GM20000 (cell line): Measurements from ENCODE around the gene APEX1.

Experiments used
- DNase-seq: peaks from one replicate; pipeline ENCODE4 v3.0.0; 2012; ENCODE audit warnings: low spot score
- TF ChIP-seq, protein P1 (sequence below): IDR thresholded peaks from 2 replicates; pipeline ENCODE4 v1.5.1; 2012; ENCODE audit warnings: mild to moderate bottlenecking, control low read depth; ENCODE audit errors: extremely low read depth, missing control alignments

The APEX1 gene

GRCh38 chr14:20469242-20469889 lies 14.3 kb downstream of the APEX1 start, which contains the start of gene PNP:
PNP (plus strand) TSS chr14:20469406; CDS start chr14:20469525, 119 bp downstream.
- TF ChIP-seq, protein P1, sequence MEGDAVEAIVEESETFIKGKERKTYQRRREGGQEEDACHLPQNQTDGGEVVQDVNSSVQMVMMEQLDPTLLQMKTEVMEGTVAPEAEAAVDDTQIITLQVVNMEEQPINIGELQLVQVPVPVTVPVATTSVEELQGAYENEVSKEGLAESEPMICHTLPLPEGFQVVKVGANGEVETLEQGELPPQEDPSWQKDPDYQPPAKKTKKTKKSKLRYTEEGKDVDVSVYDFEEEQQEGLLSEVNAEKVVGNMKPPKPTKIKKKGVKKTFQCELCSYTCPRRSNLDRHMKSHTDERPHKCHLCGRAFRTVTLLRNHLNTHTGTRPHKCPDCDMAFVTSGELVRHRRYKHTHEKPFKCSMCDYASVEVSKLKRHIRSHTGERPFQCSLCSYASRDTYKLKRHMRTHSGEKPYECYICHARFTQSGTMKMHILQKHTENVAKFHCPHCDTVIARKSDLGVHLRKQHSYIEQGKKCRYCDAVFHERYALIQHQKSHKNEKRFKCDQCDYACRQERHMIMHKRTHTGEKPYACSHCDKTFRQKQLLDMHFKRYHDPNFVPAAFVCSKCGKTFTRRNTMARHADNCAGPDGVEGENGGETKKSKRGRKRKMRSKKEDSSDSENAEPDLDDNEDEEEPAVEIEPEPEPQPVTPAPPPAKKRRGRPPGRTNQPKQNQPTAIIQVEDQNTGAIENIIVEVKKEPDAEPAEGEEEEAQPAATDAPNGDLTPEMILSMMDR: no peak

GRCh38 chr14:20469890-20470602 lies 15.0 kb downstream of the APEX1 start:
- DNase-seq: peak; percentile 30
- TF ChIP-seq, protein P1: no peak

More at GRCh38 chr14:20469242-20469889, 14.3 kb downstream of the APEX1 start, which contains the start of gene PNP:
- peak; percentile 93 for DNase-seq

GRCh38 chr14:20470603-20470901 lies 15.5 kb downstream of the APEX1 start:
- TF ChIP-seq, protein P1: no peak
- no peak for DNase-seq

DNA sequence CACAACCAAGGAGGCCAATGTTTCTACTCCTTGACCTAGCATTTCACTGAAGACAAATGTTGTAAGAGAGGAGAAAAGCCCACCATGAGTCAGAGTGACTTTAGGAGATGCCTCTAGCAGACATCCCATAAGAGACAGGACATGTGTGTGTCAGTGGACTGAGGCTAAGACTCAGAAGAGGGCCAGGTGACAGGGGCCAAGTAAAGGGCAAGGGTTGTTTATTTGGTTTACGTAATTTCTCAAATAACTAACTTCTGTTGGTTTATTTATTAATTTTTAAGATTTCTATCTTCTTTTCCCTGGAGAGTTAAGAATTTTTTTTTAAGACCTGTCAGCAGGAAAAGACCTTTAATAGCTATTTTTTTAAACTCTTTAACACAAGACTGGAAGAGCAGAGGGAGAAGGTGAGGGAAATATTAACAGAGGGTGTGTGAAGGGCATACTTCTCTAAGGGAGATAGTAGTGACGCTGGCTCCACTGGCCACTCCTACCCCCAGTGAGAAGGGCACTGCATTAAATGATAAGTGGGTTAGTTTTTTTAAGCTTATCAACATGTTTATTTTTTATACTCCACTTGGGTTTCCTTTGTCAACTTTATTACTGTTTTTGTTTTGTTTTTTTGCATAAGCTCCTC lies 17.6 kb downstream of the APEX1 start:
- TF ChIP-seq, protein P1: no peak
- DNase-seq: no peak

GRCh38 chr14:20476776-20477175 lies 21.8 kb downstream of the APEX1 start:
- TF ChIP-seq, protein P1: no peak
- no peak for DNase-seq

DNA sequence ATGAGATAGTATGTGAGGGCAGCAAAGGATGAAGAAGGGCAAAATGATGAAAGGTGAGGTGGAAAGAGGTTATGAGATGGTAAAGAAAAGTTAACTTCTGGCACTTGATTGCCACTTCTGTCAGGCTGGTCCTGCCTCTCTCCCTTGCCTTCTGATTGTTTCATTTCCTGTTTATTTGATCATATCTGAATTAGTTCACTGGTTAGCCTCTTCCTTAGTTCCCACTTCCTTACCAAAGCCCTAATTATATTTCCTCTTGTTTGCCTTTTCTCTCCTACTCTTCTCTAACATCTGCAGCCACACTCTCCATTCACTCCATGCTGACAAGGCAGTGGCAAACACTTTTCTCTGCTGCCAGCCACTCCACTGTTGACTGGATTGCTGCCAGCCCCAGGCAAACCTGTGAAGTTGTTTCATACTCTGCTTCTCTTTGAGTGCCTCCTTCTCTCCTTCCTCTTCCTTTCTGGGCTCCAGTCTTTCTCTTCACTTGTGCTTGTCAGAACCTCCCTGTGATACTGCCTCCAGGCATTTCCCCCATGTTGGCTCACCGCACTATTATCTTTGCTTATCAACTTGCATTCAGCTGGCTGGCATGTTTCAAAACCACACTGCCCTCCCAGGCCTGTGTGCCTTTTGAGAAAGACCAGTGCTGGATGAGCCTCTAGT lies 22.3 kb downstream of the APEX1 start:
- TF ChIP-seq, protein P1: no peak
- DNase-seq: no peak

DNA sequence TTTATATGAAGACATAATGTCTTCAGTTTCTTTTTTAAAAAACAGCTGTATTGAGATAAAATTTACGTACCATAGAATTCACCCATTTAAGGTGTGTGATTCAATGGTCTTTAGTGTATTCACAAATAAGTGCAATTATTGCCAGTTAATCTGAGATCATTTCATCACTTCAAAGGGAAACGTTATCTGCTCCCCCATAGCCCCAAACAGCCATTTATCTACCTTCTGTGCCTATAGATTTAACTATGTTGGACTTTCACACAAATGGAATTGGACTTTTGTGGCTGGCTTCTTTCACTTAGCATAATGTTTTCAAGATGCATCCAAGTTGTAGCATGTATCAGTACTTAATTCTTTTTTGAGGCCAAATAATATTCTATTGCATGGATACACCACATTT lies 23.9 kb downstream of the APEX1 start:
- no peak for DNase-seq
- TF ChIP-seq, protein P1: no peak
